PC-3 (cell line): ENCODE data around the gene GPHA2. TPM values are rescaled to one million over a fixed set of nuclear protein-coding genes. Genes with fewer than 3 reads are reported as not detected.

Experiments used
- ATAC-seq: fragments of 200-7000 bp; cut with Tn5 transposase; 2 replicates; pipeline ENCODE4 v1.9.1; 2020; ENCODE audit warnings: mild to moderate bottlenecking, moderate library complexity
- BruUV-seq: library from RNA; stranded (reverse); fragments of 400-500 nt; replicated peaks from 2 replicates; lab custom pipeline; 2021; lab: Mats Ljungman, UMichigan
- CTCF ChIA-PET: fragments of 300-600 bp; sonication (Branson Sonifier 250); formaldehyde crosslinking; loops from one replicate; lab custom pipeline; 2022; ENCODE audit warnings: antibody characterized with exemption; lab: Charles Lee
- POLR2A ChIA-PET: fragments of 300-600 bp; sonication (Branson Sonifier 250); formaldehyde crosslinking; loops from one replicate; lab custom pipeline; 2022; ENCODE audit warnings: antibody characterized with exemption; ENCODE audit not compliant: unreplicated experiment; lab: Charles Lee
- DNase-seq: peaks from one replicate; pipeline ENCODE4 v3.0.0-alpha.2; 2015
- H2AFZ ChIP-seq: fragments of 300-600 bp; sonication (generic); 2 replicates; pipeline ENCODE4 v1.6.0; 2016; ENCODE audit warnings: antibody characterized with exemption, low read length
- H3F3A ChIP-seq: fragments of 300-600 bp; sonication (generic); one replicate; pipeline ENCODE4 v1.6.0; 2017; ENCODE audit warnings: antibody characterized with exemption, low read length, control low read depth, mild to moderate bottlenecking; ENCODE audit not compliant: unreplicated experiment
- H3K27ac ChIP-seq: fragments of 300-600 bp; sonication (generic); 2 replicates; pipeline ENCODE4 v1.5.1; 2016; ENCODE audit warnings: mild to moderate bottlenecking, low read length
- H3K27me3 ChIP-seq: fragments of 300-600 bp; sonication (generic); 2 replicates; pipeline ENCODE4 v1.6.1; 2016; ENCODE audit warnings: low read length, mixed read lengths
- H3K36me3 ChIP-seq: fragments of 300-600 bp; sonication (generic); 2 replicates; pipeline ENCODE4 v1.6.1; 2016; ENCODE audit warnings: low read depth, mixed run types, low read length, mixed read lengths
- H3K4me1 ChIP-seq: fragments of 300-600 bp; sonication (generic); 2 replicates; pipeline ENCODE4 v1.5.1; 2016; ENCODE audit warnings: low read length; ENCODE audit not compliant: insufficient read depth
- H3K4me2 ChIP-seq: fragments of 300-600 bp; sonication (generic); 2 replicates; pipeline ENCODE4 v1.6.0; 2016; ENCODE audit warnings: low read length
- H3K4me3 ChIP-seq: fragments of 300-600 bp; sonication (generic); 2 replicates; pipeline ENCODE4 v1.5.1; 2016; ENCODE audit warnings: mild to moderate bottlenecking, low read length, mixed read lengths
- H3K79me2 ChIP-seq: fragments of 300-600 bp; sonication (generic); 2 replicates; pipeline ENCODE4 v1.6.1; 2017; ENCODE audit warnings: low read length, mixed read lengths
- H3K9ac ChIP-seq: fragments of 300-600 bp; sonication (generic); 2 replicates; pipeline ENCODE4 v1.6.0; 2016; ENCODE audit warnings: mild to moderate bottlenecking, low read length
- H3K9me2 ChIP-seq: fragments of 300-600 bp; sonication (generic); replicated peaks from 2 replicates; pipeline ENCODE4 v1.6.1; 2016; ENCODE audit warnings: mixed run types, low read length, mixed read lengths
- H3K9me3 ChIP-seq: fragments of 300-600 bp; sonication (generic); 2 replicates; pipeline ENCODE4 v1.6.1; 2016; ENCODE audit warnings: low read length, mixed read lengths
- H4K20me1 ChIP-seq: fragments of 300-600 bp; sonication (generic); 2 replicates; pipeline ENCODE4 v1.6.1; 2016; ENCODE audit warnings: low read length, mixed read lengths
- CTCF ChIP-seq: fragments of 300-600 bp; sonication (generic); conservative IDR thresholded peaks from 2 replicates; pipeline ENCODE4 v1.5.1; 2017; ENCODE audit warnings: antibody characterized with exemption, low read depth, mild to moderate bottlenecking, low read length
- EZH2 ChIP-seq: fragments of 300-600 bp; sonication (generic); IDR thresholded peaks from one replicate; pipeline ENCODE4 v1.6.1; 2017; ENCODE audit warnings: antibody characterized with exemption, mild to moderate bottlenecking, low read length; ENCODE audit not compliant: unreplicated experiment
- EZH2phosphoT487 ChIP-seq: fragments of 300-600 bp; sonication (generic); IDR thresholded peaks from 2 replicates; pipeline ENCODE4 v1.6.1; 2018; ENCODE audit warnings: mild to moderate bottlenecking, antibody characterized with exemption, low read length, borderline replicate concordance
- intact Hi-C: fragments of 100-400 bp; cut with micrococcal nuclease; formaldehyde crosslinking; loops from 2 replicates; pipeline ENCODE4 v1.9.0; 2023
- total RNA-seq: library from RNA; depleted of rRNA; stranded (reverse); fragments of >200 nt; gene quantifications from 2 replicates; pipeline ENCODE4 v1.2.3, GENCODE V29; 2014

Gene GPHA2
- total RNA-seq, 1 experiment from 2014 or later, result not detected

DNA sequence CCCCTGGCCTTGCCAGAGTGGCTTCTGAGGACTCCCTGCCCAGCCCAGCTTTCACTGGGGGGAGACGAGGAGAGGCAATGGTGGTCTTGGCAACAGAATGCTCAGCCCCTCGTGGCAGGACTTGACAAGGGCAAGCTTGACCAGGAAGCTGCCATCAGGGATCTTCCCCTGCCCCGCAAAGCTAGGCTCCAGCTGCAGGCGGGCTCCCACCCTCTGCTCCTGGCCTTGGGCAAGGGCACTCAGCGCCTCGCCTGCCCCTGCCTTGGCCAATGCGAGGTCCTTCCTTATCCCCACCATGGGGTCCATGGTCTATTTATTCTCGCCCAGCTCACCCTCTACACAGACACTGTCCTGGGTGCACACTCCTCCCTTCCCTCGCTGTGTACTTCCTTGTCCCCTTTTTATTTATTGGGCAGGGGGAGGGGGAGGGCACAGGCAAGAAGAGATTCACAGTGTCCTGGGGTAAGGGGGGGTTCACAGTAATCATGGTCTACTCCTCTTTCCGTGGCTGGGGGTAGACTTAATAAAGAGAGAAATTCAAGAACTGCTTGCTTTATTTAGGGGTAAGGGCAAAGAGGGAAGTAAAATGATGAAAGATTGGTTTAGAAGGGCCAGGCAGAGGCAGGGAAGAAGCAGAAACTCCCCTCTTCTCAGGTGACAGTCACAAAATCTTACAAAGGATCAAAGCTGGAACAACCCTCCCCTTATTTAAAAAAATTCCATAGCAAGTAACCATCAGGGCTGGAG is 1.6 kb downstream of the GPHA2 start:
- Histone ChIP-seq H3K9ac (no peak overlapping the region), H3K4me3 (no peak overlapping the region), H4K20me1 (no peaks in the 10 kb centered on the region), H2AFZ (no peak overlapping the region), H3K79me2 (no peaks in the 10 kb centered on the region), H3K36me3 (peaks cover 10% of the 10 kb centered on the region), H3F3A (no peaks in the 10 kb centered on the region), H3K9me3 (no peaks in the 10 kb centered on the region), H3K27me3 (no peaks in the 10 kb centered on the region), H3K4me2 (no peak overlapping the region), H3K27ac (no peak overlapping the region), H3K9me2 (no peaks in the 10 kb centered on the region), H3K4me1 (no peaks in the 10 kb centered on the region)
- ChIA-PET CTCF (interaction anchor here (0.5 kb wide), 2 partner anchors 46 to 262 kb away, joined by 3 to 5 read pairs; no protein-coding TSS in a partner anchor), POLR2A (interaction anchor here (0.6 to 0.7 kb wide), 2 partner anchors 94 to 228 kb away, joined by 3 read pairs; no protein-coding TSS in a partner anchor)
- DNase-seq, result no peak
- ATAC-seq, result no peak
- TF ChIP-seq CTCF, result no peak
- no peak for TF ChIP-seq EZH2phosphoT487
- TF ChIP-seq EZH2, result no peak
- BruUV-seq, result no TSS peak
- intact Hi-C loops, result no loop called here

DNA sequence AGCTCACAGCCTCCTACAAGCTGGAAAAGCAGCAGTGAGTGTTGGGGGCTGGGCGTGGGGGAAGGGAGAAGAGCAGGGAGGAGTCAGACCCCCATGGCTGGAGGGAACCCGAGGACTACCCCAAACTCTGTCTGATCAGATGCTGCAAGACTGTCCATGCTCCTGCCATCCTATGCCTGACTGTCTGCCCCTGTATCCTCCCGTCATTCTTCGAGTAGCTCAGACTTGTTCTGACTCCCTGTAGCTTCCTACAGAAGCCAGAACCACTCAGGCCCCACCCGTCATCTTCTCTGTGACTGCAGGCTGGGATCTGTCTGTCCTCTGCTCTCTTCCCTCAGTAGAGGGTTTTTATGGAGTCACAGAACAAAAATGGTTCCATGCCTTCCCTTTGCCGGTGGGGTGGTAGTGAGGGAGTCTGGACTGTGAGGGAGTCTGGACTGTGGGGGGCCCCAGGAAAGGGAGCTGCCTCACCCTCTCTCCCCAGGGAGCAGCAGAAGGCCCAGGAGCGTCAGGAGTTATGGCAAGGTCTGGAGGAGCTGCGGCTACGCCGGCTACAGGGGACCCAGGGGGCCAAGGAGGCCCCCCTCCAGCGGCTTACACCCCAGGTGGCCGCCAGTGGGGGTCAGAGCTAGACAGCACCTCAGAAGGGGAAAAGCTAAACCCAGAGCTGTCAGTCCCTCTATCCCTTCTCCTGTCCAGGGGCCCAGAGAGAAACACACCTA is 2.3 kb downstream of the GPHA2 start:
- H3K79me2 ChIP-seq, result no peaks in the 10 kb centered on the region
- no peak overlapping the region for H3K4me2 ChIP-seq
- H3K27ac ChIP-seq, result no peak overlapping the region
- H3K27me3 ChIP-seq, result no peaks in the 10 kb centered on the region
- no peak overlapping the region for H3K9ac ChIP-seq
- intact Hi-C loops, result no loop called here
- POLR2A ChIA-PET, result interaction anchor here (0.6 kb wide), 1 partner anchor 82 kb away, joined by 9 read pairs; no protein-coding TSS in a partner anchor
- no peaks in the 10 kb centered on the region for H3K4me1 ChIP-seq
- H3K4me3 ChIP-seq, result no peak overlapping the region
- no peaks in the 10 kb centered on the region for H3K9me3 ChIP-seq
- H4K20me1 ChIP-seq, result no peaks in the 10 kb centered on the region
- H3K9me2 ChIP-seq, result no peaks in the 10 kb centered on the region
- DNase-seq, result no peak
- H3K36me3 ChIP-seq, result peaks cover 10% of the 10 kb centered on the region
- no peak for ATAC-seq
- H3F3A ChIP-seq, result no peaks in the 10 kb centered on the region
- CTCF ChIA-PET, result interaction anchor here (0.5 to 0.6 kb wide), 2 partner anchors 60 to 263 kb away, joined by 3 to 5 read pairs; no protein-coding TSS in a partner anchor
- no TSS peak for BruUV-seq
- H2AFZ ChIP-seq, result no peak overlapping the region
- TF ChIP-seq EZH2 (no peak), EZH2phosphoT487 (no peak), CTCF (no peak)
